ENCODE measurements around the gene SUPT20HL1. TPM values are rescaled to one million over a fixed set of nuclear protein-coding genes. Genes with fewer than 3 reads are reported as not detected.

SUPT20HL1 gene
- total and polyA plus RNA-seq, 4 donors = not detected

DNA sequence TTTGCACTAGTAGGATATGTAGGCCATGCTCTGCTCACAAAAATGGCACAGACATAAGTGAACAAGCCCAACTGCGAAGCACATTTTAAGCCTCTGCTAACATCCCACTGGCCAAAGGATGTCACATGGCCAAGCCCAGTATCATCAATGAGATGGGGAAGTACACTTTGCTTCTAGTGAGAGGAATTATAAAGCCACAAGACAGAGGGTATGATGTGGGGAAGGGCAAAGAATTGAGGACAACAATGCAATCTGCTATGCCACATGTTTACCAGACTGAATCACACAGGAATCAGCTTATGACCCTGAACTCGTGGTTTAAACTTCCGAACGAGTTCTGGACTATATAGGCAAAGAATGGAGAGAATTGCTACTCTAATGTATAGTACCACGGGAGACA lies 39.1 kb downstream of the SUPT20HL1 start:
- H3K27ac ChIP-seq (ENCODE audit: low read depth in 1 of 2, low read length in 1 of 2) = no peak overlapping the region
- H3K27me3 ChIP-seq (ENCODE audit: control insufficient read depth in 3 of 3, insufficient read depth in 3 of 3, low read length in 2 of 3) = peaks cover under 1 to 25% (median 15%) of the 10 kb centered on the region in 3 donors
- WGBS, 2 donors = 60 to 81% methylated on average over 5 of the region's 5 CpGs
- no peak overlapping the region for H3K9ac ChIP-seq (ENCODE audit: insufficient read depth in 1 of 2, low read length in 2 of 2)
- ATAC-seq (ENCODE audit: insufficient read depth, low FRiP score) = no peak
- no peaks in the 10 kb centered on the region for H3K9me3 ChIP-seq (ENCODE audit: control insufficient read depth in 4 of 4, insufficient read depth in 3 of 4, low read length in 3 of 4)
- DNase-seq = no peak
- TF ChIP-seq, protein P1, sequence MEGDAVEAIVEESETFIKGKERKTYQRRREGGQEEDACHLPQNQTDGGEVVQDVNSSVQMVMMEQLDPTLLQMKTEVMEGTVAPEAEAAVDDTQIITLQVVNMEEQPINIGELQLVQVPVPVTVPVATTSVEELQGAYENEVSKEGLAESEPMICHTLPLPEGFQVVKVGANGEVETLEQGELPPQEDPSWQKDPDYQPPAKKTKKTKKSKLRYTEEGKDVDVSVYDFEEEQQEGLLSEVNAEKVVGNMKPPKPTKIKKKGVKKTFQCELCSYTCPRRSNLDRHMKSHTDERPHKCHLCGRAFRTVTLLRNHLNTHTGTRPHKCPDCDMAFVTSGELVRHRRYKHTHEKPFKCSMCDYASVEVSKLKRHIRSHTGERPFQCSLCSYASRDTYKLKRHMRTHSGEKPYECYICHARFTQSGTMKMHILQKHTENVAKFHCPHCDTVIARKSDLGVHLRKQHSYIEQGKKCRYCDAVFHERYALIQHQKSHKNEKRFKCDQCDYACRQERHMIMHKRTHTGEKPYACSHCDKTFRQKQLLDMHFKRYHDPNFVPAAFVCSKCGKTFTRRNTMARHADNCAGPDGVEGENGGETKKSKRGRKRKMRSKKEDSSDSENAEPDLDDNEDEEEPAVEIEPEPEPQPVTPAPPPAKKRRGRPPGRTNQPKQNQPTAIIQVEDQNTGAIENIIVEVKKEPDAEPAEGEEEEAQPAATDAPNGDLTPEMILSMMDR (IDR thresholded peaks at IDR 0.05; ENCODE audit: control extremely low read depth, extremely low read depth) = no peak
- H3K4me1 ChIP-seq (ENCODE audit: control insufficient read depth in 5 of 5, insufficient read depth in 5 of 5, low read length in 5 of 5) = peaks cover 0 to 3% (median 0%) of the 10 kb centered on the region in 5 donors
- H3K4me3 ChIP-seq = no peak overlapping the region
- H3K36me3 ChIP-seq (ENCODE audit: control insufficient read depth in 4 of 4, insufficient read depth in 4 of 4, low read length in 4 of 4) = no peaks in the 10 kb centered on the region

DNA sequence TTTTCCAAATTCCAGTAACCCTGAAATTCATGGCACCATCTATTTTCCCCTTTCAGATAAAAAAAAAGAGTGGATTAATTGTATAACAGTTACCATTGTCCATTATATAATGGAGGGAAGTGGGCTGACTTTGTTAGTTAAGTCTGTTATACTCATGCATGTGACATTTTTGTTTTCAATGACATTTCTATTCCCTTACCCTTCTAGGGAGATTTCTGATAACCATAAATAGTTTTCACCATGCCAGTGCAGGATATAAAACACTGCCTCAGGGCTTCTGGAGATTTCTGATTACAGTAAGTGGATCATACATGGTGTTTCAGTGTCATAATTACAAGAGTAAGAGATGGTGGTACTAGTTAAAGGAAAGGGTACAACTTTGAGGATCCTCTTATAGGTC lies 45.5 kb downstream of the SUPT20HL1 start:
- Histone ChIP-seq H3K27ac (ENCODE audit: low read depth in 1 of 2, low read length in 1 of 2) (no peak overlapping the region), H3K9ac (ENCODE audit: insufficient read depth in 1 of 2, low read length in 2 of 2) (no peak overlapping the region), H3K4me3 (no peak overlapping the region), H3K36me3 (ENCODE audit: control insufficient read depth in 4 of 4, insufficient read depth in 4 of 4, low read length in 4 of 4) (no peaks in the 10 kb centered on the region), H3K27me3 (ENCODE audit: control insufficient read depth in 3 of 3, insufficient read depth in 3 of 3, low read length in 2 of 3) (peaks cover 0 to 40% (median 15%) of the 10 kb centered on the region in 3 donors), H3K9me3 (ENCODE audit: control insufficient read depth in 4 of 4, insufficient read depth in 3 of 4, low read length in 3 of 4) (no peaks in the 10 kb centered on the region), H3K4me1 (ENCODE audit: control insufficient read depth in 5 of 5, insufficient read depth in 5 of 5, low read length in 5 of 5) (no peaks in the 10 kb centered on the region)
- ATAC-seq (ENCODE audit: insufficient read depth, low FRiP score) (no peak), DNase-seq (no peak)
- TF ChIP-seq, protein P1 (IDR thresholded peaks at IDR 0.05; ENCODE audit: control extremely low read depth, extremely low read depth) = no peak

Other genes starting within 250 kb of the SUPT20HL1 start
- 10 to 100 TPM; 56.7 to 72.4 TPM for gene ZFX, start 210.9 kb upstream of the SUPT20HL1 start, total RNA-seq
- gene ZFX, start 210.9 kb upstream of the SUPT20HL1 start, polyA plus RNA-seq = 1 to 10 TPM; 7.5 to 8.3 TPM
- gene SUPT20HL2, start 46.6 kb upstream of the SUPT20HL1 start, total RNA-seq = not detected
- gene SUPT20HL2, start 46.6 kb upstream of the SUPT20HL1 start, polyA plus RNA-seq = not detected
- gene PDK3, start 104.6 kb downstream of the SUPT20HL1 start, total RNA-seq = 10 to 100 TPM; 16.5 to 18.9 TPM
- 1 to 10 TPM; 4.6 to 7.8 TPM for gene PDK3, start 104.6 kb downstream of the SUPT20HL1 start, polyA plus RNA-seq